HG02970 (cell line): ENCODE measurements around the gene CD300A.

Experiments used
- ATAC-seq: cut with Tn5 transposase; IDR thresholded peaks from one replicate; pipeline ENCODE4 v1.9.1; 2021; ENCODE audit warnings: mild to moderate bottlenecking, moderate library complexity, moderate number of reproducible peaks; ENCODE audit not compliant: unreplicated experiment, low FRiP score

CD300A gene

GRCh38 chr17:74466111-74466827, at the start of gene CD300A:
CD300A (plus strand) TSS chr17:74466634; CDS start chr17:74466704, 70 bp downstream.
- ATAC-seq, result no peak

GRCh38 chr17:74417178-74418045, 49.0 kb upstream of the CD300A start:
- ATAC-seq, result peak; percentile 57

DNA sequence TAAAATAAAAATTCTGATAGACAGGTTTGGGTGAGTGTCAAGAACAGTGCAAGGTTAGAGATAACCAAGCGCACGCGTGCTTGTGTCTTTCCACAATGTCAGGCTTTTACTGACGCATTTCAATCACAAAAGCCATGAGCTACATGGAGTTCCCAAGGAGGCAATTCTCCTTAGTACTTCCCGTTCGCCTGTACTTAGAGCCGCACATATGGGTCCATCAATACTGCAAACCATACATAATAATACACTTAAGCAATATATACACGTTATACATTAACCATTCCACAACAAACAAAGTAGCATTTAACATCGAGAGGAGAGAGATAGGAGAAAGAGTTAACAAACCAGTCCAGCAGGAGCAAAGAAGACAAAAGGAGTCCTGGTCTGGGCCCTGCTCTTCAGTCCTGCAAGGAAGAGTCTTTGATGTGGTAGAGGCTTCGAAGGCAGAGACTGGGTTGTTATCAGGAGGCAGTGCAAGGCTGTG, 46.5 kb upstream of the CD300A start:
- no peak for ATAC-seq

GRCh38 chr17:74424117-74424516, 42.3 kb upstream of the CD300A start:
- no peak for ATAC-seq

GRCh38 chr17:74424657-74425056, 41.8 kb upstream of the CD300A start:
- no peak for ATAC-seq

DNA sequence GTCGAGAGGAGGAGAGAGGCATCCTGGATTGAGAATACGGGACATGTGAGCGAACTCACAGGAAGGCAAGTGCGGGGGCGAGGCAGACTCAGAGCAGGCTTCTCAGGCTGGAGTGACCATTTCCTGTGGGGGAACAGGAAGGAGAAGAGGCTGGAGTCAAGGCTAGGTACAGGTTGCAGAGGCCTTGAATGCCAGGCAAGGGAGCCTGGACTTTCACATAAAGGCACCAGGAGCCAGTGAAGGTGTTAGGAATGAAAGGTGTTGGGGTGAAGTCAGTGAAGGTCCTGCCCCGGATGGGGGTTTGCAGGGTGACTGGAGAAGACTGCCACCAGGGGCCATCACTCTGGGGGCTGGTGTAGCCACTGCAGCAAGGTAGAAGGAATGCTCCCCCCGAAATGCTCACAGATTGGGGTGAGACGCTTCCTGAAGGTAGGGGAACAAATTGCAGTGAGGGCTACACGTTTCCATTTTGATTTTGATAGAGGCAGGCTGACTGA, 39.8 kb upstream of the CD300A start:
- no peak for ATAC-seq

DNA sequence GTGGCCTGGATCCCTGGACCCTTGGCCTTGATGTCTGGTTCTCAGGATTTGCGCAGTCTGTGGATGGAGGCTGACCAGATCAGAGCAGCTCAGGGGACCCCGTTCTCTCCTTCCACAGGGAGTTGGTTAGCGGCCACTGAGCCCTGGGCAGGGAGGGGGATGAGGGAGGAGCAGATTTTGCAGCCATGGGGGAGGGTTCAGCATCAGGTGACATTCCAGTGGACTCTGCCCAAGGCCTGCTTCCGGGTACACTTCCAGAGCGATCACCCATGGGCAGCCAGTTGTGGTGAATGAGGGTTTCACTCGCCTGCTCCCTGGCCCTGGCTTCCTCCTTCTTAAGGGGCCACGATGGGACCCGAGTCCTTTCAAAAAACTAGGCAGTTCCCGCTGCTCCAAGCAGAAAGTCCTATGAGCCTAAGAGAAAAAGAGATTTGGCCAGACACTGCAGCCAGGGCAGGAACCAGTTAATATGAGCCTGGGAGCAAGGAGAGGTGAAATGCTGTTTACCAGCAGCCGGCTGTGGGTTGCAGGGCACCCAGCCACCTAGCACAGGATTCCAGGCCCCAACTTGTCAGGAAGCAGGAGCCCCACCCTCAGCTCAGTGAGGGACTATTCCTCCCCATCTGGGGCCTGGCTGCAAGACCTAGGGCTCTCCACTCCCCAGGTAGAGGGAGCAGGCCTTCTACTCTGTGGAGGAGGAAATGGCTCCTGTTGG, 39.2 kb upstream of the CD300A start:
- ATAC-seq, result no peak

DNA sequence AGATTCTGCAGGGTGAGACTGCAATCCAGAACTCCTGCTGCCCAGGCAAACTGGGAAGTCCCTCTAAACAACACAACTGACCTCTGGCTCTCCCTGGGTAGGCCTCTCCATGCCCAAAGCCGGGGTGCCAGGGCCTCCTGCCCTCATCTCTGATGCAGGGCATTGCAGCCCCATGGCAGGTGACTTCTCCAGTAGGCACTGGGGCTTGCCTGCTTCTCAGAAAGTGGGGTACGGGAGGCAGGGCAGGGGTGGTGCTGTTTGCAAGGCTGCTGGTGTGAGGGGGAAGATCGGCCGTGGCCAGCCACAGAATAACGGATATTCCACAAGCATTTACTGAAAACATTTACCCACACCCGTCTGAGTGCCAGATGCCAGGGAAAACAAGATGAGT, 38.7 kb upstream of the CD300A start:
- ATAC-seq, result no peak

DNA sequence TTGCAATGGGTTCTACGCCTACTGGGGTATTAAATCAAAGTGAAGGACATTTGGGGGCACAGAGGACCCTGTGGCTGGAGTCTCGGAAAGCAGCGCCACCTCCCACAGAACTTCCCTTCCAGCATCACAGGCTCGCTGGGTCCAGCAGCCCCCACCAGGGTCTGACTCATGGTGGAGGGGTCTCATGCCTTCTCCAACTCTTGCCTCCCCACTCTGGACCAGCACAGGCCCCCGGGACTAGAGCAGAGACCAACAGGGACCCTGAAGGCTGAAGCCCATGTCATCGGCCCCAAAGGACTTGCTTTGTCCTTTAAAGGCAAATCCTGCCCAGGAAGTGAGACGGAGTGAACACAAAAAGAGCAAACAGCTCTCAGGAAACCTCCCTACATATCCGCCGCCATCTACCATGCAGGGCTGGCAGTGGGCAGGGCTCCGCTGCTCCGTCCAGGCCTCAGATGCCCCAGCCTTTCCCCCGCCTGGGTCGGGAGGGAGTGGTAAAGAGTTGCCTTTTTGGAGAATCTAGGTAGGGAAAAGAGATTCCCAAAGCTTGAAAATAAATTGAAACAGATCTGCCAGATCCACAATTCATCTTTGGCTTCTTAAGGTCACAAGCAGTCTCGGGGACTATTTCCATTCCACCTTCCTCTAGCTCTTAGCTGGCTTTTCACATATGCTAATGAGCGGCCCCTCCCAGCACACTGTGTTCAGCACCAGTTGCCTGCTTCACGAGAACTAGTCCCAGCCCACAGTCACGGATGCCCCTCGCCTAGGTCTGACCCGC, 36.6 kb upstream of the CD300A start:
- no peak for ATAC-seq

DNA sequence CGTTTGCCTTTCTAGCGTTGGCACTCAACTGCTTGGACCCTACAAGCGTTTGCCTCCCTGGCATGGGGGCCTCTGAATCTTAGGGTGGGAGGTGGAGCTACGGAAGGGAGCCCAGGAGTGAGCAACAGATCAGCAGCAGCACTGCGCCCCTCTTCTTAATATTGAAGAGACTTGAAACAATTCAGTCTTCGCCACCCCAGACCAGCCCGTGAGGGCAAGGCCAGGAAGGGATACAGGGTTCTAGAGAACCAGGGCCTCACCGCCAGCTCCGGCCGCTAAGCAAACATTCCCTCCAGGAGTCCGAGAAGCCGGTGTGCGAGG, 36.1 kb upstream of the CD300A start:
- no peak for ATAC-seq

GRCh38 chr17:74430706-74431567, 35.5 kb upstream of the CD300A start:
- no peak for ATAC-seq

GRCh38 chr17:74431568-74432423, 34.6 kb upstream of the CD300A start, which contains the start of gene GPRC5C:
GPRC5C (plus strand) TSS chr17:74432088; CDS start chr17:74439777, 7,689 bp downstream.
- no peak for ATAC-seq

DNA sequence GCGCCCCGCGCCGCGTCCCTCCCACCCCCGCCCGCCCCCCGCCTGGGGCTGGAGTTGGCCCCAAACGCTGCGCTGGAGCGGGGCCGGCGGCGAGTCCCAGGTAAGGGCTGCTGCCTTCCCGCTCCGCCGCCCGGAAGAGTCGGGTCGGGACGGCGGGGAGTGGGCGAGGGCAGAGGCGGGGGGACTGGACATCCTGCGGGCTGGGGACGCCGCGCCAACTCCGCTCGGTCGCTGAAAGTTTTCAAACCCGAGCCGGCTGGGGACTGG, 34.1 kb upstream of the CD300A start:
- ATAC-seq, result no peak

DNA sequence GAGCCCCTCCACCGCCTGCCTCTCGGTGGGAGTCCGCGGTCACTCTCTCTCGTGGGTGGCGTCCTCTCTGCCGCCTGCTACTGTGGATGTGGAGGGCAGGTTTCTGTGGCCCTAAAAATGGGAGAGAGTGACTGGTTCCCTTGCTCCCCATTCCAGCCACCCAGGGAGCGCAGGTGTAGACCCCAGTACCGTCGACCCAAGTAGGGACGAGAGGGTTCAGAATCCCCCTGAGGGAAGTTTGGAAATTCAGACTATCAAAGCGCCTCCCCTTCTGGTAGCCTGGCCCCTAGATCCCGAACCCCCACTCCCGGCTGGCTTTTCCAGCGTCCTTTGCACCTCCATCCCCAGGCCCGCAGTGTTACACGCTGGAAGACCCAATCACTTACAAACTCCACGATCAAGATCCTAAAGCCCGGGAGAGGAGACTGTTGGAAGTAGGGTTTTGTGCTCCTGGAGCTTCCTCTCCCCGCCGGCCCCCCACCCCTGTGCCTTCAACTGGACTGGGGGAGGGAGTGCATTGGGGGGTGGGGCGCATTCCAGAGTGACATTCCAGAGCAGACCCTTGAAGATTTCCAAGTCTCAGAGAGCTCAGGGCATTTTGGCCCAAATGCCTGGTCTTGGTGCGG, 33.6 kb upstream of the CD300A start:
- ATAC-seq, result no peak

GRCh38 chr17:74433421-74434121, 32.9 kb upstream of the CD300A start:
- ATAC-seq, result no peak

DNA sequence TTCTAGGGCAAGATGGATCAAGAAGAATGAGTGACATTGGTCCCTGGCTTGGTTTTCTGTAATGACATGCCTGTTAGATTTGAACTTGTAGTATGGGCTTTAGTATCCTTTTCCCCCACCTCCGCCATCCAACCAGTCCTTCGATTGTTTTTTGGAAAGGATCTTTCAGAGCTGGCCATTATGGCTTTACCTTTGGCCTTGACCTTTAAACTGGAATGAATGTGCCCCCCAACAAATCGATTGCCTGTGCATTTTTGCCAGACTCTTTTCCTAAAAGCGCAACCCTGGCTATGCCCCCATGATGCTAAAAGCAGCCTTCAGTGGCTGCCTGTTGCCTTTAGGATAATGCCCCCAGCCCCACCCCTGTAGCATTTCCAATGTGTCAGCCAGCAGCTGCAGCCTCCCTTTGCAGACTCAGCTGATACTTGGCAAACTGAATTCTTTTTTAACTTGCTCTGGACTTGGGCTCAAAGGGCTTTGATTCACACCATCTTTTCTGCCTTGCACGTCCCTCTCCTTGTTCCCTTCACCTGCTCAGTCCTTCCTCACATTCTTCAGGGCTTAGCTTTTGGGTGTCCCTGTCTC, 30.6 kb upstream of the CD300A start:
- no peak for ATAC-seq

GRCh38 chr17:74437702-74438101, 28.7 kb upstream of the CD300A start:
- ATAC-seq, result no peak
